ENCODE results near the gene ZNF568. TPM values are rescaled to one million over a fixed set of nuclear protein-coding genes. Genes with fewer than 3 reads are reported as not detected.

ZNF568 gene
- total RNA-seq, 1 donor from 2014 or later: 10.3 TPM

DNA sequence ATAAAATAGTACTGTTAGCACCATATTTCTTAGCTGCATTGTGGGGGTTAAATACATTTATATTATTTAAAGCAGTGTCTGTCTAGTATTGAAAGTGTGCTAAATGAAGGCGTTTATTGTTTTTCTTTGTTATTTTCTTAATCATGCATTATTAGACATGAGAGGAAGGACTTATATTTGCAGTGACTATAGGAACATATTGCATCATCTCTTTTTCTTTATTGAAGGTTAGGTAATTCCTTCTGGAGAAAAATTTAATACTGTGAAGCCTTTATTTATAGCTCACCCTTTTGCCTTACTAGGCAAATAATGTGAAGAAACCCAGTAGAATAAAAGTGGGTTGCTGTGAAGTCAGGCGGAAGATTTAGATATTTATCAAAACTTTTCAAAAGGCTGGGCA, 83.2 kb downstream of the ZNF568 start:
- DNase-seq (ENCODE audit: low spot score): no peak

GRCh38 chr19:37007587-37008220, 91.6 kb downstream of the ZNF568 start:
- peak; percentile 68 for DNase-seq (ENCODE audit: low spot score)

DNA sequence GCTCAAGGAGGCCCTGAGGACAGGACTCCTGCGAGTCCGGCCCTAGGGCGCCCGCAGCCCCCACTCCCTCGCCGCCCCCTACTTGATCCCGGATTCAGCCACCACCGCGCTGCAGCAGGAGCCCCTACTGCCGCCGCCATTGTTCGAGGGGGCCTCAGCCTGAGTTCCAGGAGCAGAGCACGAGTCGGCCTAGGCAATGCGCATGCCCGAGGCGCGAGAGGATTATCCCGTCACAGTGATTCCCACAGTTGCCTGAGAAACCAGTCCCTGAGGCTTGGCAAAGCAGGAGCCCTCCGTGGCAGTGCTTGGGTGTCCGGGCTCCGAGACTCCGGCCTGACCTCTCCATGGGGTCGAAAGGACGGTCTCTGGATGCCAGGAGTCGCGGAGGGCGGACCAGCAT, 93.7 kb downstream of the ZNF568 start:
- DNase-seq (ENCODE audit: low spot score): no peak

DNA sequence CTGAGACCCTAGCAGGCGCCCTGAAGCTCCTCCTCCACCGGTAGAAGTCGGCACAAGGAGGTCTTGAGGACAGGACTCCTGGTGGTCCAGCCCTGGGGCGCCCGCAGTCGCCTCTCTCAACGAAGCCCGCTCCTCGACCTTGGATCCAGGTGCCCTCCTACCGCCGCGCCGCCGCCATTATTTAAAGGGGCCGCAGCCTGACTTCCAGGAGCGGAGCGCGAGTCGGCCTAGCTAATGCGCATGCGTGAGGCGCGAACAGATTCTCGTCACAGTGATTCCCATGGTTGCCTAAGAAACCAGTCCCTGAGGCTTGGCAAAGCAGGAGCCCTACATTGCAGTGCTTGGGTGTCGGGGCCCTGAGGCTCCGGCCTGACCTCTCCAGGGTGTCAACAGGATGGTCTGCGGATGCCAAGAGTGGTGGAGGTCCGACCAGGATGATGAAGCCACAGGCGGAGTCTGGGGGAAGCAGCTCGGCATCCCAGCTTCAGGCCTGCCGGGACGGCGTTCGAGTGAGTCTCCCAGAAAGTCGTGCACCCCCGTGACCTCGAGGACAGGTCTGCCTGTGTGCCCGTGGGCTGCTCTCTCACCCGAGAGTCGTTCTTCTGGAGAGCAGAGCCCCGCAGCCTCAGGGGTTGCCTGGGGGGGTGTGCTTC, 96.1 kb downstream of the ZNF568 start:
- no peak for DNase-seq (ENCODE audit: low spot score)

DNA sequence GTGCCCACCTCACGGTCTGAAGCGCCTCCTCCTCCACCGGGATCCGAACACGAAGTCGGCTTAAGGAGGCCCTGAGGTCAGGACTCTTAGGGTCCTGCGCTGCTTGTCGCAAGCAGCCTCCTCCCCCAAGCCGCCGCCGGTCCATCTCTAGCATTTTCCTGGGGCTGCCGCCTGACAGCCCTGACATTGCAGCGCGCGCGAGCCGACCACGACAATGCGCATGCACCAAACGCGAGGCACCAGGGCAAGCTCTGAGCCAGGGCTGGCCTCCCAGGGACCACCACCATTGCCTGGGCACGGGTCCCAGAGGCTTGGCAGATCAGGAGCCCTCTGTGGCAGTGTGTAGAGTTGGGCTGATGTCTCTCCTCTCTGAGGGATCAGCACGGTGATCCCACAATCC, 98.3 kb downstream of the ZNF568 start:
- DNase-seq (ENCODE audit: low spot score): no peak

GRCh38 chr19:37045140-37045539, 129.0 kb downstream of the ZNF568 start:
- no peak for DNase-seq (ENCODE audit: low spot score)

Other genes with a start within 250 kb of the ZNF568 start
- 10.2 TPM for gene ZNF461, start 249.5 kb upstream of the ZNF568 start, total RNA-seq
- gene ZNF567, start 228.7 kb upstream of the ZNF568 start, total RNA-seq: 6.1 TPM
- 4.1 TPM for gene ZNF850, start 143.5 kb upstream of the ZNF568 start, total RNA-seq
- gene ZNF790, start 77.9 kb upstream of the ZNF568 start, total RNA-seq: 8.7 TPM
- gene ZNF345, start 65.5 kb upstream of the ZNF568 start, total RNA-seq: 8.2 TPM
- gene ZNF829, start within 50 bp of the ZNF568 start, total RNA-seq: 4.4 TPM
- gene ZNF420, start 162.1 kb downstream of the ZNF568 start, total RNA-seq: 13.8 TPM